MM.1S (cell line): ENCODE results near the gene VEGFC.

Source experiments
- EZH2phosphoT487 ChIP-seq: fragments of 300-600 bp; sonication (generic); IDR thresholded peaks from 2 replicates; pipeline ENCODE4 v1.6.1; 2018; ENCODE audit warnings: antibody characterized with exemption, low read length
- TF ChIP-seq, protein P1 (sequence below): fragments of 300-600 bp; sonication (generic); IDR thresholded peaks from 2 replicates; pipeline ENCODE4 v1.5.1; 2016; ENCODE audit warnings: antibody characterized with exemption, low read length, mixed read lengths

DNA sequence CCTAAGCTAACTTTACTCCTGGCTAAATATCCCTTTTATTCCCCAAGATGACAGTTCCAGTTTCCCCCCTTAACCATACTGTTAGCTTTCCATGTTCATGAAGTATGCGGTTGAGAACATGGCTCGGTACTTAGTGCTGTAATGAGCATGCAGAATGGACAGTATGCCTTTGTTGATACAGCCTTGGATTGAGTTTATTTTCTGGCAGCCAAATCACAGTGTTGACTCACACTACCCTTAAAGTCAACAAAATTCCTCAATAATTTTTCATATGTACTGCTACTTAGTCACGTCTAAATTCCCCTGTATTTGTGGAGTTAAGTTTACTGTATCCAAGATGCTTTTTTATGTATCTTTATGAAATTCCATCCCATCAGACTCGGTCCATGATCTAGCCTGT is 1.4 kb upstream of the VEGFC start:
- TF ChIP-seq, protein P1, sequence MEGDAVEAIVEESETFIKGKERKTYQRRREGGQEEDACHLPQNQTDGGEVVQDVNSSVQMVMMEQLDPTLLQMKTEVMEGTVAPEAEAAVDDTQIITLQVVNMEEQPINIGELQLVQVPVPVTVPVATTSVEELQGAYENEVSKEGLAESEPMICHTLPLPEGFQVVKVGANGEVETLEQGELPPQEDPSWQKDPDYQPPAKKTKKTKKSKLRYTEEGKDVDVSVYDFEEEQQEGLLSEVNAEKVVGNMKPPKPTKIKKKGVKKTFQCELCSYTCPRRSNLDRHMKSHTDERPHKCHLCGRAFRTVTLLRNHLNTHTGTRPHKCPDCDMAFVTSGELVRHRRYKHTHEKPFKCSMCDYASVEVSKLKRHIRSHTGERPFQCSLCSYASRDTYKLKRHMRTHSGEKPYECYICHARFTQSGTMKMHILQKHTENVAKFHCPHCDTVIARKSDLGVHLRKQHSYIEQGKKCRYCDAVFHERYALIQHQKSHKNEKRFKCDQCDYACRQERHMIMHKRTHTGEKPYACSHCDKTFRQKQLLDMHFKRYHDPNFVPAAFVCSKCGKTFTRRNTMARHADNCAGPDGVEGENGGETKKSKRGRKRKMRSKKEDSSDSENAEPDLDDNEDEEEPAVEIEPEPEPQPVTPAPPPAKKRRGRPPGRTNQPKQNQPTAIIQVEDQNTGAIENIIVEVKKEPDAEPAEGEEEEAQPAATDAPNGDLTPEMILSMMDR: no peak
- TF ChIP-seq EZH2phosphoT487: no peak
